HG02798 (cell line): Measurements from ENCODE around the gene AHSP.
A peak's percentile ranks its signal among the peaks of the same experiment; 100 is the strongest.
"Not testable (repeated sequence)": the region's sequence is repeated elsewhere in the genome, so short reads cannot be mapped to it uniquely, and the experiment has no call there.

ENCODE experiments used
- ATAC-seq: cut with Tn5 transposase; IDR thresholded peaks from one replicate; pipeline ENCODE4 v1.9.1; 2021; ENCODE audit warnings: mild to moderate bottlenecking; ENCODE audit not compliant: unreplicated experiment, poor library complexity

The AHSP gene, protein sequence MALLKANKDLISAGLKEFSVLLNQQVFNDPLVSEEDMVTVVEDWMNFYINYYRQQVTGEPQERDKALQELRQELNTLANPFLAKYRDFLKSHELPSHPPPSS

DNA sequence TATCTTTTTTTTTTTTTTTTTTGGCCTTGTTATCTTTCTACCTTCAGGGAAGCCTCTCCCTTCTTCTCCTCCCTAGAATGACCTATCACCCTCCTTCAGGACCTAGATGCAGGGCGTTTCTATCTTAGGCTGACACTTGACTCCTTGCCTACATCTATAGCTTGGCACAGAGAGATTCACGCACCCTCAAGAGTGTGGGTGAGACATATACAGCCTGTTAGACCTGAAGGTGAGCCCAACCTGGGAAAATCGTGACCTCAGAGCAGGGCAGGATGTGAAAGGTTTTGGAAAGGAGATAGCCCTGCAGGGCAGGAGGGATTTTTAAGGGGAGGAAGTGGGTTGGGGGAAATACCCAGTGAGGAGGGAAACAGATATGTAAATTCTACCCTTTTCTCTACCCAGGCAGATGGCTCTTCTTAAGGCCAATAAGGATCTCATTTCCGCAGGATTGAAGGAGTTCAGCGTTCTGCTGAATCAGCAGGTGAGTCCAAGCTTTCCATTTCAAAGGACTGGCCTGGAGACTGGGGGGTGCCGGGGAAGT lies at the start of gene AHSP:
Gene AHSP, plus strand, starts transcription at position 167 of the 541 bp plus-strand sequence. Its CDS starts 240 bp downstream, at position 407.
- no peak for ATAC-seq

DNA sequence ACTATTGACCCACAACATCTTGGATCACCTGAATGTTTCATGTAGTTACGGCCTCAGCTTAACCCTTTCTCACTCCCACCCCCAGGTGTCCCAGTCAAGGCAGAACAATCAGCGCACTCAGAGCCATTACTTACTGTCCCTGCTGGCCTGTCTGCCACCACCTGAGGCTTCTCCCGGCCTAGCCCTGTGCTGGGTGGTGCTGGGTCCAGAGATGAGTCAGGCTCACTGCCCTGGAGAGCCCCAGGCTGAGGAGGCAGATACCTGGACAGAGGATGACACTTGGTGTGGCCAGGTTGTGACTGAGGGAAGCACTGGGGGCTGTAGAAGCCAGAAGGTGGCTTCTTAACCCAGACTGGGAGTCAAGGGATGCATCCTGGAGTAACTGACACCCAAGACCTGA lies 48.7 kb upstream of the AHSP start:
- no peak for ATAC-seq

DNA sequence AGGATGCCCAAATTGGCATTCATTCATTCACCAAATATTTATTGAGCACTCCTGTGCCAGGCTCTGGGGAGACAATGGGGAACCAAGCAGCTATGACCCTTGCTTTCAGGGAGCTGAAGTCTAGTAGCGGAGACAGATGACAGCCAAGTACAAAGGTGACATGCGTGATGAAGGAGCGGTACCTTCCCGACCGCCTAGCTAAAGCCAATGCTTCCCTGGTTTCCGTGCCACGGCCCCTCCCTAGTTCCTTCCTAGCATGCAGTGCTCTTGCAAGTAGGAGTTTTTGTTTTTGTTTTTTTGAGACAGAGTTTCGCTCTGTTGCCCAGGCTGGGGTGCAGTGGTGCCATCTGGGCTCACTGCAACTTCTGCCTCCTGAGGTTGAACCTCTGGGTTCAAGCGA lies 47.9 kb upstream of the AHSP start:
- no peak for ATAC-seq

DNA sequence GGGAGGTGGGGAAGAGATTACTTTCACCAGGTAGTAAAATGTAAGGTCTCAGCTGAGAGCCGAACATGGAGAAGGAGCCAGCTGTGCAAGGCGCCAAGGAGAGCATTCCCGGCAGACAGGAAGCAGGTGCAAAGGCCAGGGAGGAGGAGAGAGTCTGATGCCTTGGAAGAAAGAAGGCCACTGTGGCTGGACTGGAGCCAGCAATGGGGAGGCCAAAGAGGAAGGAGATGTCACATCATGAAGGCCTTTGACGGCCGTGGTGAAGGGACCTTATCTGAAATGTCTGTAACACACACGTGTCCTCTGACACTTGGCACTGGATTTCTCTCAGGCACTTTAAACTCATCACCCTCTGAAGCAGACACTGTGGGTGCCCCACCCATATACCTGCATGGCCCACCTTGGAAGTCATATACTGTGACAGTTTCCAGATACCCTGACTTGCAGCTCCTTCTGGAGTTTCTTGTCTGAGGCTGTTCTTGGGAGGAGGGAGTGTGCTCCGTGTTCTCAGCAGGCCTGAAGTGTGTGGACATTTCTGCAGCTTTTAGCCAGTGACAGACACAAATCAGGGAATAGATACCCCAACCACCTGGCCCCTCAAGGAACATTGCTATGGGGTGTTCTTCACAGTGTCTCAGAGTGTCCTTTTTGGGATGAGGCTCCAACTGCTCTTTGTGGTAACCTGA lies 46.7 kb upstream of the AHSP start:
- ATAC-seq, result no peak

DNA sequence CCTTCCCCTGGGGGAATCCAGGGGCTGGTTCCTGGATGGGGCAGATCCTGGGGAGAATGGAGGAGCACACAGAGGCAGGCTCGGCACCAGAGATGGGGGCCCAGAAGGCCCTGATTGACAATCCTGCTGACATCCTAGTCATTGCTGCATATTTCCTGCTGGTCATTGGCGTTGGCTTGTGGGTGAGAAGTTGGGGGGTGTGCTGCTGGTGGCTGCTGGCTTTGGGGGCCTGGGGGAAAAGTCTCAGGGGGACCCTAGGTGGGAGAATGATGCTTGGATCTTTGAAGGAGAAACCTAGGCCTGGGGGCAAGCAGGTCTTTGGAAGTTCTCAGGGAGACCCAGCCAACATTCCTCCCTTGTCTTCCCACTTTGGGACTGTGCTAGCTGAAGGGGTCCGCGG lies 44.6 kb upstream of the AHSP start, which contains the start of gene SLC5A2:
Gene SLC5A2, plus strand, starts transcription at position 43 of the 400 bp plus-strand sequence. Its CDS starts 14 bp downstream, at position 57.
- ATAC-seq, result no peak

DNA sequence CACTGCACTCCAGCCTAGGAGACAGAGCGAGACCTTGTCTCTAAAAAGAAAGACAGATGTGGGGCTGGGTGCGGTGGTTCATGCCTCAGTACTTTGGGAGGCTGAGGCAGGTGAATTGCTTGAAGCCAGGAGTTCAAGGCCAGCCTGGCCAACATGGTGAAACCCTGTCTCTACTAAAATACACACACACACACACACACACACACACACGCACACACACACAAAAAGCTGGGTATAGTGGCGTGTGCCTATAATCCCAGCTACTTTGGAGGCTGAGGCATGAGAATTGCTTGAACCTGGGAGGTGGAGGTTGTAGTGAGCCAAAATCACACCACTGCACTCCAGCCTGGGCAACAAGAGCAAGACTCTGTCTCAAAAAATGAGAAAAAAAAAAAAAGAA lies 43.7 kb upstream of the AHSP start:
- ATAC-seq, result not testable (repeated sequence)

DNA sequence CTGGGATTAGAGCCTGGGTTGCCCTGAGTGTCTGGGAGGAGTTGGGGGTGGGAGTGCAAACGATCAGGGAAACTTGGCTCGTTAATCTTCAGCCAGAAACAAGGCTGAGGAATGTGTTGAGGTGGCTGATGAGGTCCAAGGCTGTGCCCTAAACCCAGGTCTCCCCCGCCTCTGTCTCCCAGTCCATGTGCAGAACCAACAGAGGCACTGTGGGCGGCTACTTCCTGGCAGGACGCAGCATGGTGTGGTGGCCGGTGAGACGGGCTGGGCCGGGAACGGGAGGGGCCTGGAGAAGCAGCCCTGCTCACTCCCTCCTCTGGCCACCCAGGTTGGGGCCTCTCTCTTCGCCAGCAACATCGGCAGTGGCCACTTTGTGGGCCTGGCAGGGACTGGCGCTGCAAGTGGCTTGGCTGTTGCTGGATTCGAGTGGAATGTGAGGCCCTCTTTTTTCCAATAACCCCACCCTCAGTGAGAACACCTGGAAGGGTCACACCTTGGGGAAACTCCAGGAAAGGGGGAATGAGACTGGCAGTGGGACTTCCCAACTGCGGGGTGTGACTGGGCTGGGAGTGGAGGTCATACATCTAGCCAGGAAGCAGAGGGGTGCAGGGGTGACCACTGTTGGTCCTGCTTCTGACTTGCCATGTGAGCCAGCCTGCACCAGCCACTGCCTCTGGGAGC lies 43.1 kb upstream of the AHSP start:
- ATAC-seq, result no peak

DNA sequence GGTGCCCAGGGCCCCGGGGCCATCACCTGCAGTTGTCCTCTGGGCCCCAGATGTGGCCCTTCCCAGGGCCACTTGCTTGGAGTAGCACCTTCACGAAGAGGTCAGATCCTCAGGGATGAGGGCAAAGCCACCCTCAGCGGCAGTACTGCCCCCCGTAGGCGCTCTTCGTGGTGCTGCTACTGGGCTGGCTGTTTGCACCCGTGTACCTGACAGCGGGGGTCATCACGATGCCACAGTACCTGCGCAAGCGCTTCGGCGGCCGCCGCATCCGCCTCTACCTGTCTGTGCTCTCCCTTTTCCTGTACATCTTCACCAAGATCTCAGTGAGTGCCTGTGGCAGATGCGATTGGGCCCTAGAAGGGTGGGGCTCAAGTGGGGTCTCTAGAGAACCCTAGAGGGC lies 42.1 kb upstream of the AHSP start:
- no peak for ATAC-seq

DNA sequence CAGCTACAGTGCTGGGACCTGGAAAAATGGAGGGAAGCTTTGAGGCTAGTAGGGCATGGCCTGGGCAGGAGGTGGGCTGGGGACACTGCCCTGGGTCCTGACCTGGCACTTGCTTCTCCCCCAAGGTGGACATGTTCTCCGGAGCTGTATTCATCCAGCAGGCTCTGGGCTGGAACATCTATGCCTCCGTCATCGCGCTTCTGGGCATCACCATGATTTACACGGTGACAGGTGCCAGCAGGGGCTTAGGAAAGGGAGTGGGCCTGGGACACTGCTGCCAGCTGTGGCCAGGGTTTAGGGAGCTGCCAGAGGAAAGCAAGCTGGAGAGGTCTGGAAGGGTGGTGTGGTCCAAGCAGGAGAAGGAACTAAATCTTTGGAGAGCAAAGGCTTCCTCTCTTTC lies 41.7 kb upstream of the AHSP start:
- ATAC-seq, result no peak

DNA sequence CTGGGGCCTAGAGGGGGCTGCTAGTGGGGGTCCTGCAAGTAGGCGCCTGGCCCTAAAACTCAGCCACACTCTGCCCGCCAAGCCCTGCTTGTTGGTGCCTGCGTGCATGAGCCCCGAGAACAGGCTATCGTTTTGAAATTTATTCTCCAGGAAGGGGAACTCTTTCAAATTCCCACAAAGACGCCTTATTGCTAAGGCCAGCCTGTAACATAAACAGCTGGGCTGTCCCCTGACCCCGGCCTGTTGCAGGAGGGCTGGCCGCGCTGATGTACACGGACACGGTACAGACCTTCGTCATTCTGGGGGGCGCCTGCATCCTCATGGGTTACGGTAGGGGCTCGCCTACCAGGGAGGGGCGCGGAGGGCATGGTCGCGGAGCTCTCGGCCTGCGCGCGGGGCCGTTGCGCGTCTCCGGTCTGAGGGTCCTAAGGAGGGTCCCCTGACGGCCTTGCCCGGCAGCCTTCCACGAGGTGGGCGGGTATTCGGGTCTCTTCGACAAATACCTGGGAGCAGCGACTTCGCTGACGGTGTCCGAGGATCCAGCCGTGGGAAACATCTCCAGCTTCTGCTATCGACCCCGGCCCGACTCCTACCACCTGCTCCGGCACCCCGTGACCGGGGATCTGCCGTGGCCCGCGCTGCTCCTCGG lies 40.5 kb upstream of the AHSP start:
- no peak for ATAC-seq

DNA sequence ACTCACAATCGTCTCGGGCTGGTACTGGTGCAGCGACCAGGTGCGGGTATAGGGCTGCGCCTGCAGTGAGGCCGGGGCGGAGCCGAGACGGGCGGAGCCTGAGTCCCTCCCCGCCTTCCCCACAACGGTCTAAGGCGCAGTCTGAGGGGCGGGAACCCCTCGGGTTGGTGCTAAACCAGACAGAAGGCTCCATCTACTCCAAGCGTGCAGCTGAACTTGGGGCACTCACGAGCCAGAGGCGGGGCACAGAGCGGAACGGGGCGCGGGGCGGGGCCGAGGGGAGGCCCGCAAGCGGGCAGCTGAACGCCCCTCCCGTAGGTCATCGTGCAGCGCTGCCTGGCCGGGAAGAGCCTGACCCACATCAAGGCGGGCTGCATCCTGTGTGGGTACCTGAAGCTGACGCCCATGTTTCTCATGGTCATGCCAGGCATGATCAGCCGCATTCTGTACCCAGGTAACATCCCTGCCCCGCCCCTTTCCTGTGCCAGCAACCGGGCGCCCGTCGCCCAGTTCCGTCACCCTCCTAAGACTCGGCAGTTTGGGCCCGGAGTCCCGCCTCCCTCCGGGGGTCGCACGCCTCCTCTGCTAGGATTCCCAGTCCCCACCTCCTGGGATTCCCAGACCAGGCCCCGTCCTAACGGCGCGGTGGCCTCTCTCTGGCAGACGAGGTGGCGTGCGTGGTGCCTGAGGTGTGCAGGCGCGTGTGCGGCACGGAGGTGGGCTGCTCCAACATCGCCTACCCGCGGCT lies 39.8 kb upstream of the AHSP start:
- ATAC-seq, result peak; percentile 81

DNA sequence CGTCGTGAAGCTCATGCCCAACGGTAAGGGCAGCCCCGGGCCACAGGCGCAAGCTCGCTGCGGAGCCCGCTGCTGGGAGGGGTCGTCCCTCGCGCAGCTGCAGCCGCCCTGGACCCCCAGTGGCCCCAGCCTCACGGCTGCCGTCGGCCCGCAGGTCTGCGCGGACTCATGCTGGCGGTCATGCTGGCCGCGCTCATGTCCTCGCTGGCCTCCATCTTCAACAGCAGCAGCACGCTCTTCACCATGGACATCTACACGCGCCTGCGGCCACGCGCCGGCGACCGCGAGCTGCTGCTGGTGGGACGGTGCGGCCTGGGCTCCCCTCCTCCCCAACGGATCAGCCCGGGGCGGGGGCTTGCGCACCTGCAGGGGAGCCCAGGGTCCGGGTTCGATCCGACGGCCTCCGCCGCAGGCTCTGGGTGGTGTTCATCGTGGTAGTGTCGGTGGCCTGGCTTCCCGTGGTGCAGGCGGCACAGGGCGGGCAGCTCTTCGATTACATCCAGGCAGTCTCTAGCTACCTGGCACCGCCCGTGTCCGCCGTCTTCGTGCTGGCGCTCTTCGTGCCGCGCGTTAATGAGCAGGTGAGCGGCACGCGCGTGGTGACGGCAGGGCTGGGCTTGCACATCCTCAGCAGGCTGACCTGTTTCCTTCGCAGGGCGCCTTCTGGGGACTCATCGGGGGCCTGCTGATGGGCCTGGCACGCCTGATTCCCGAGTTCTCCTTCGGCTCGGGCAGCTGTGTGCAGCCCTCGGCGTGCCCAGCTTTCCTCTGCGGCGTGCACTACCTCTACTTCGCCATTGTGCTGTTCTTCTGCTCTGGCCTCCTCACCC lies 39.0 kb upstream of the AHSP start:
- no peak for ATAC-seq

DNA sequence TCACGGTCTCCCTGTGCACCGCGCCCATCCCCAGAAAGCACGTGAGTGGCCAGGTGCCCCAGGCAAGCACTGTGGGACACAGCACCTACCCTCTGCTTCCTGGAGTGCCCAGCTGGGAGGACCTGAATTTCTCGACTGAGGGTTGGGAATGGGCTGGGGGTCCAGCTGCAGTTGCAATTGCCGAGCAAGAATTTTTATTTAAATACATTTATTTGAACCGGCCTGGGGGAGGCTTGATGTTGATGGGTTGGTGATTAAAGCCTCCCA lies 38.5 kb upstream of the AHSP start:
- ATAC-seq, result no peak

DNA sequence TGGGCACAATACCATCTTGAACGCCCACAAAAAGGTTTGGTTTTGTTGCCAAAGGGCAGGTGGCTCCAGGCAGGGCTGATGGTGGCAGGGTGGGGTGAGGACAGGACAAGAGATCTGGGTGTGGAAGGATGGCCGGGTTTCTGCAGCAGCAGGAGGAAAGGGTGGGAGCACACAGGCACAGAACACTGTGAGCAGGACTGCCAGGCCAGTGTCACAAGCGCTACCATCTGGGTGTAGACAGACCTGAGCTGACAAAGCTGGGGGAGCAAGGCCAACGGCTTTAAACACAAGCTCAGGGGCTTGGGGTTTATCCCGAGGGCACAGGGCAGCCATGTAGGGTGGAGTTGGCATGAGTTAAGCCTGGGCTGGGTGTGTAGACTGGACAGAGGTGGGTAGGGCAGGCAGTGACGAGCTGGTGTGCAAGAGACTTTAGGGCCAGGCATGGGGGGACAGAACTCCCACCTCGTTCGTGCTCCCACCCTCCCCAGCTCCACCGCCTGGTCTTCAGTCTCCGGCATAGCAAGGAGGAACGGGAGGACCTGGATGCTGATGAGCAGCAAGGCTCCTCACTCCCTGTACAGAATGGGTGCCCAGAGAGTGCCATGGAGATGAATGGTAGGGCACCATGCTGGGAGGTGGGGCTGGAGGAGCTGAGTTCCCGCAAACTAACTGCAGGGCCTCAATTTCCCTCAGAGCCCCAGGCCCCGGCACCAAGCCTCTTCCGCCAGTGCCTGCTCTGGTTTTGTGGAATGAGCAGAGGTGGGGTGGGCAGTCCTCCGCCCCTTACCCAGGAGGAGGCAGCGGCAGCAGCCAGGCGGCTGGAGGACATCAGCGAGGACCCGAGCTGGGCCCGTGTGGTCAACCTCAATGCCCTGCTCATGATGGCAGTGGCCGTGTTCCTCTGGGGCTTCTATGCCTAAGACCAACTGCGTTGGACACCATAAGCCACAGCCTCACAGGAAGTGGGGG lies 37.8 kb upstream of the AHSP start:
- no peak for ATAC-seq

DNA sequence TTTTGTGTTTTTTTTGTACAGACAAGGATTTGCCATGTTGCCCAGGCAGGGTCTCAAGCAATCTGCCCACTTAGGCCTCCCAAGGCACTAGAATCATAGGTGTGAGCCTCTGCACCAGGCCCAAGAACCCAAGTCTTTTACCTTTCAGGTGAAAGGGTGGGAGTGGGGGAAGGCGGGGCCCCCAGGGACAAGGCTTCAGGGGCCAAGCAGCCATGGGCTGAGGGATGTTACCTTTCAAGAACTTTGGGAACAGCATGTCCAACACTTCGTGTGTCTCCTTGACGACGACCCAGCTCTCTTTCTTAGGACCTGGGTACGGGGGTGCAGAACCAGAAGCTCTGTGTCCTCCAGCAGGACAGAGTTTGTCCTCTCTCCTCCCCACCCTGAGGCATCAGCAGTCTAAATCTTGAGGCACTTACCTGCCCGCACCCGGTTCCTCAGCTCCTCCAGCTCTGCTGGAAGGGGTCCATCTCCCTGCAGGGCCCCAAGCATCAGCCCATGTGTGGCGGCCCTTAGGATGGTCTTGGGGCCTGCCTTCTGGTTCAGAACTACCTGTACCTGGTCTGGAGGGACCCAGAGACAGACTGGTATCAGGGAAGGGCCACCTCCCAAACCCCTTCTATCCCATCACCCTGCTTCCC lies 35.8 kb upstream of the AHSP start:
- no peak for ATAC-seq

DNA sequence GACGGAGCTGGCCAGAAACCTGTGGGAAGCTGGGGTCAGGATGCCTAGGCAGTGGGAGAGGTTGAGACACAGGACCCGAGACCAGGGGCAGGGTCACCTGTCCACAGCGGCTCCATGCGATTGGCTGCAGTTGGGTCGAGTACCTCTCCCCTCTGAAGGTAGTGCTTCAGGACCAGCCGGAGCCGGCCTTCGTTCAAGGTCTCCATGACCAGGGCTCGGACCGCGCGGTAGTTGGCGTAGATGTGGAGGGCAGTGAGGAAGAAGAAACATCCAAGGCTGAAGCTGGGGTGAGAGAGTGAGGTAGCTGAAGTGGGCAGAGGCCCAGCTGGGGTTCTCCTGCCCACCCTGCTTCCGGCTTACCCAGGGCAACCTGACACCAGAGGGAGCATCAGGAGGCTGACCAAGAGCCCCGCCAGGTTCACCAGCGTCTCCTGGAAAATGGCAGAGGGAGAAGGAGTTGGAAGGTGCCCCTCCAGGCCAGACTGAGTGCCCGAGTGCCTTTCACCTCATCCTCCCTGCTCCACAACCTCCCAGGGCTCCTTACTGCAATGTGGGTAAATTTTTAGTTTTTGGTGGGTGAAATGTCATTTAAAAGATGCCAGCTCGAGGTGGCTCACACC lies 34.1 kb upstream of the AHSP start:
- no peak for ATAC-seq

DNA sequence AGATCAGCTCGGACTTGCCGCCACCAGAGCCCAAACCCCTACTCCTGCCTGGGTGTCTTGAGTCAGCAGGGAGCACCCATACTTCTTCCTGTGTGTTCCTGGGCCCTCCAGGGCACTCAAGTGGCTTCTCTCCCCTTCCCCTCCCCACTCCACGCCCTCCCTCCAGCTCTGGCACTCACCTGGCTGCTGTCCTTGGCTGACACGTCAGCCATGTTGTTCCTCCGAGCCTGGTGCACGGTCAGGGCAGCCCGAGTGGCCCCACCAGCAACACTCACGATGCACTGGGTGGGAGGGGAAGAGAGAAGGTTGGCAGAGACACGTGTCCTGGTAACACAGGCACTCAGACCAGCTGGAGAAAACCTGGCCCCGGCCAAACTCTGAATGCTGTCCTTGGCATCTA lies 31.0 kb upstream of the AHSP start:
- ATAC-seq, result no peak

DNA sequence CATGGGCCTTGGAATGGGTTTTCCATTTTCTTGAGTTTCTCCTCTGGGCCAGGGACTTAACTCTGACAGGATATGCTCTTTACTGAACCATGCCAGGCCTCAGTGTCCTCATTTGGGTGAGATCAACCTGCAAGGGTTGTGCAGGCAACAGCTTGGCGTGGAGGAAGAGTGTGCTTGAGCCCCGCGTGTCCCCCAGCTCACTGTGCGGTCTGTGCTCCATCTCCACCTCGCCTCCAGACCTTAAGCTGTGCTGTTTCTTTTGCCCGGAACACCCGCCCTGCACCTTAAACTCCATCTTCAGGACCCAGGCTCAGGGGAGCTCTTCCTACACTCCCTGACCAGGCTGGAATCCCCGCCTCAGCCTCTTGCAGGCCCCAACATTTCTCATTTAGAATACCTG lies 29.2 kb upstream of the AHSP start:
- ATAC-seq, result no peak
